HepG2 (cell line): Measurements from ENCODE around the gene PRKN.

Experiments used
- NFATC3 ChIP-seq: sonication (generic); formaldehyde crosslinking; IDR thresholded peaks from 2 replicates; pipeline ENCODE4 v1.5.1; 2020; ENCODE audit warnings: mild to moderate bottlenecking, missing genetic modification reagents
- SIX1 ChIP-seq: sonication (generic); formaldehyde crosslinking; IDR thresholded peaks from 2 replicates; pipeline ENCODE4 v1.4.0; 2020; ENCODE audit warnings: missing genetic modification reagents, borderline replicate concordance
- SP140L ChIP-seq: sonication (generic); formaldehyde crosslinking; IDR thresholded peaks from 2 replicates; pipeline ENCODE4 v1.4.0; 2020; ENCODE audit warnings: missing genetic modification reagents, borderline replicate concordance
- TAF1 ChIP-seq: sonication (generic); formaldehyde crosslinking; IDR thresholded peaks from 2 replicates; pipeline ENCODE4 v1.4.0; 2020; ENCODE audit warnings: missing genetic modification reagents
- ZNF777 ChIP-seq: sonication (generic); formaldehyde crosslinking; IDR thresholded peaks from 2 replicates; pipeline ENCODE4 v1.4.0; 2020; ENCODE audit warnings: missing genetic modification reagents
- TF ChIP-seq, protein P1 (sequence below): sonication (generic); formaldehyde crosslinking; IDR thresholded peaks from 2 replicates; pipeline ENCODE4 v1.8.1; 2023; ENCODE audit warnings: missing genetic modification reagents, inconsistent platforms, borderline replicate concordance
- TF ChIP-seq, protein P2 (sequence below): sonication (generic); formaldehyde crosslinking; IDR thresholded peaks from 2 replicates; pipeline ENCODE4 v1.5.0; 2020; ENCODE audit warnings: mild to moderate bottlenecking, missing genetic modification reagents, moderate library complexity
- TF ChIP-seq, protein P3 (sequence below), 2 experiments: sonication (generic) in 1 of 2; formaldehyde crosslinking in 1 of 2; IDR thresholded peaks; 2 replicates each; pipeline versions ENCODE4 v1.4.0 to v1.6.1; 2018 to 2020; ENCODE audit warnings: missing genetic modification reagents in 2 of 2, borderline replicate concordance in 1 of 2, low read depth in 1 of 2, mild to moderate bottlenecking in 1 of 2, missing biosample characterization in 1 of 2

DNA sequence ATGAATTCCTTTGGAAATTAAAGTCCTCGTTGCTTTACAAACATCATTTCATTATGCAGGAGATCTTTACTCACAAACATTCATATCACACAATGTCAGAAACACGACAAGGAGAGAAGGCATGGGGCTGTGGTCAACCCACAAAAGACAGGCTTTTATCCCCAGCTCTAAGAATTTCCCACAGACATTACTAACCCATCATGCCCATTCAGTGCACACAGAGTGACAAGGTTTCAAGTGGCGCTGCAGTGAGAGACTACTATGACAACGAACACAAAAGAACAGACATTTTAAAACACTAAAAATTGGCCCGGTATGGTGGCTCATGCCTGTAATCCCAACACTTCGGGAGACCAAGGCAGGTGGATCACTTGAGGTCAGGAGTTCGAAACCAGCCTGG, 873.9 kb downstream of the PRKN start:
- TF ChIP-seq SP140L (no peak), ZNF777 (CRISPR knock-in tag) (no peak), SIX1 (no peak), NFATC3 (no peak), TAF1 (CRISPR knock-in tag) (no peak)
- TF ChIP-seq, protein P1, sequence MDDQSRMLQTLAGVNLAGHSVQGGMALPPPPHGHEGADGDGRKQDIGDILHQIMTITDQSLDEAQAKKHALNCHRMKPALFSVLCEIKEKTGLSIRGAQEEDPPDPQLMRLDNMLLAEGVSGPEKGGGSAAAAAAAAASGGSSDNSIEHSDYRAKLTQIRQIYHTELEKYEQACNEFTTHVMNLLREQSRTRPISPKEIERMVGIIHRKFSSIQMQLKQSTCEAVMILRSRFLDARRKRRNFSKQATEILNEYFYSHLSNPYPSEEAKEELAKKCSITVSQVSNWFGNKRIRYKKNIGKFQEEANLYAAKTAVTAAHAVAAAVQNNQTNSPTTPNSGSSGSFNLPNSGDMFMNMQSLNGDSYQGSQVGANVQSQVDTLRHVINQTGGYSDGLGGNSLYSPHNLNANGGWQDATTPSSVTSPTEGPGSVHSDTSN (CRISPR knock-in tag): no peak
- TF ChIP-seq, protein P2, sequence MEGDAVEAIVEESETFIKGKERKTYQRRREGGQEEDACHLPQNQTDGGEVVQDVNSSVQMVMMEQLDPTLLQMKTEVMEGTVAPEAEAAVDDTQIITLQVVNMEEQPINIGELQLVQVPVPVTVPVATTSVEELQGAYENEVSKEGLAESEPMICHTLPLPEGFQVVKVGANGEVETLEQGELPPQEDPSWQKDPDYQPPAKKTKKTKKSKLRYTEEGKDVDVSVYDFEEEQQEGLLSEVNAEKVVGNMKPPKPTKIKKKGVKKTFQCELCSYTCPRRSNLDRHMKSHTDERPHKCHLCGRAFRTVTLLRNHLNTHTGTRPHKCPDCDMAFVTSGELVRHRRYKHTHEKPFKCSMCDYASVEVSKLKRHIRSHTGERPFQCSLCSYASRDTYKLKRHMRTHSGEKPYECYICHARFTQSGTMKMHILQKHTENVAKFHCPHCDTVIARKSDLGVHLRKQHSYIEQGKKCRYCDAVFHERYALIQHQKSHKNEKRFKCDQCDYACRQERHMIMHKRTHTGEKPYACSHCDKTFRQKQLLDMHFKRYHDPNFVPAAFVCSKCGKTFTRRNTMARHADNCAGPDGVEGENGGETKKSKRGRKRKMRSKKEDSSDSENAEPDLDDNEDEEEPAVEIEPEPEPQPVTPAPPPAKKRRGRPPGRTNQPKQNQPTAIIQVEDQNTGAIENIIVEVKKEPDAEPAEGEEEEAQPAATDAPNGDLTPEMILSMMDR (CRISPR knock-in tag): no peak
- TF ChIP-seq, protein P3, sequence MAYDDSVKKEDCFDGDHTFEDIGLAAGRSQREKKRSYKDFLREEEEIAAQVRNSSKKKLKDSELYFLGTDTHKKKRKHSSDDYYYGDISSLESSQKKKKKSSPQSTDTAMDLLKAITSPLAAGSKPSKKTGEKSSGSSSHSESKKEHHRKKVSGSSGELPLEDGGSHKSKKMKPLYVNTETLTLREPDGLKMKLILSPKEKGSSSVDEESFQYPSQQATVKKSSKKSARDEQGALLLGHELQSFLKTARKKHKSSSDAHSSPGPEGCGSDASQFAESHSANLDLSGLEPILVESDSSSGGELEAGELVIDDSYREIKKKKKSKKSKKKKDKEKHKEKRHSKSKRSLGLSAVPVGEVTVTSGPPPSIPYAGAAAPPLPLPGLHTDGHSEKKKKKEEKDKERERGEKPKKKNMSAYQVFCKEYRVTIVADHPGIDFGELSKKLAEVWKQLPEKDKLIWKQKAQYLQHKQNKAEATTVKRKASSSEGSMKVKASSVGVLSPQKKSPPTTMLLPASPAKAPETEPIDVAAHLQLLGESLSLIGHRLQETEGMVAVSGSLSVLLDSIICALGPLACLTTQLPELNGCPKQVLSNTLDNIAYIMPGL (CRISPR knock-in tag; IDR thresholded peaks at IDR 0.05; ENCODE audit: borderline replicate concordance in 1 of 2, low read depth in 1 of 2): no peak
